Dendritic cell treated with granulocyte-macrophage colony-stimulating factor and Interleukin-4, amounts not matched to agents 40 ng/mL and 50 ng/mL, for 4 days (primary cell): ENCODE data around the gene ARFGEF2.
A peak's percentile ranks its signal among the peaks of the same experiment; 100 is the strongest.

Source experiments
- H3K27ac Mint-ChIP-seq: one replicate; pipeline ENCODE4 v1.8.0; 2022; ENCODE audit warnings: mild to moderate bottlenecking, mixed read lengths
- H3K27me3 Mint-ChIP-seq: one replicate; pipeline ENCODE4 v1.8.0; 2022; ENCODE audit warnings: mild to moderate bottlenecking, mixed read lengths
- H3K36me3 Mint-ChIP-seq: one replicate; pipeline ENCODE4 v1.8.0; 2022; ENCODE audit warnings: low read depth, mixed read lengths
- H3K4me1 Mint-ChIP-seq: one replicate; pipeline ENCODE4 v1.8.0; 2022; ENCODE audit warnings: low read depth, mixed read lengths
- H3K4me3 Mint-ChIP-seq: one replicate; pipeline ENCODE4 v1.8.0; 2022; ENCODE audit warnings: mild to moderate bottlenecking, moderate library complexity, mixed read lengths
- H3K9me3 Mint-ChIP-seq: one replicate; pipeline ENCODE4 v1.8.0; 2022; ENCODE audit warnings: mixed read lengths
- intact Hi-C: fragments of 100-400 bp; cut with micrococcal nuclease; formaldehyde crosslinking; loops from one replicate; pipeline ENCODE4 v1.15.0; 2022

ARFGEF2 gene

GRCh38 chr20:48906221-48906877 lies 15.2 kb upstream of the ARFGEF2 start:
- peaks cover 11% of the 10 kb centered on the region for H3K9me3 Mint-ChIP-seq
- intact Hi-C loops: loop anchor here (5.0 kb wide), 1 partner anchor 79 kb away; the partner anchor contains the start of gene PREX1
- H3K27ac Mint-ChIP-seq: peak overlapping the region; percentile 20
- H3K4me1 Mint-ChIP-seq: peaks cover 61% of the 10 kb centered on the region
- H3K36me3 Mint-ChIP-seq: peaks cover 6% of the 10 kb centered on the region
- H3K4me3 Mint-ChIP-seq: no peak overlapping the region
- peaks cover 2% of the 10 kb centered on the region for H3K27me3 Mint-ChIP-seq

GRCh38 chr20:48908656-48909319 lies 12.7 kb upstream of the ARFGEF2 start:
- H3K27ac Mint-ChIP-seq: no peak overlapping the region
- intact Hi-C loops: loop anchor here (5.0 kb wide), 1 partner anchor 81 kb away; the partner anchor contains the start of gene PREX1
- no peak overlapping the region for H3K4me3 Mint-ChIP-seq
- peaks cover 11% of the 10 kb centered on the region for H3K9me3 Mint-ChIP-seq
- H3K36me3 Mint-ChIP-seq: peaks cover 6% of the 10 kb centered on the region
- peaks cover 54% of the 10 kb centered on the region for H3K4me1 Mint-ChIP-seq
- H3K27me3 Mint-ChIP-seq: peaks cover 2% of the 10 kb centered on the region

GRCh38 chr20:48909910-48910309 lies 11.6 kb upstream of the ARFGEF2 start:
- peaks cover 11% of the 10 kb centered on the region for H3K9me3 Mint-ChIP-seq

GRCh38 chr20:48910347-48910781 lies 11.1 kb upstream of the ARFGEF2 start:
- peaks cover 2% of the 10 kb centered on the region for H3K27me3 Mint-ChIP-seq
- intact Hi-C loops: no loop called here
- H3K27ac Mint-ChIP-seq: peak overlapping the region; percentile 61
- no peak overlapping the region for H3K4me3 Mint-ChIP-seq
- H3K4me1 Mint-ChIP-seq: peaks cover 41% of the 10 kb centered on the region
- H3K36me3 Mint-ChIP-seq: peaks cover 6% of the 10 kb centered on the region
- peaks cover 11% of the 10 kb centered on the region for H3K9me3 Mint-ChIP-seq

More at GRCh38 chr20:48909910-48910309, 11.6 kb upstream of the ARFGEF2 start:
- Mint-ChIP-seq H3K4me1 (peaks cover 45% of the 10 kb centered on the region), H3K27ac (no peak overlapping the region), H3K27me3 (peaks cover 2% of the 10 kb centered on the region), H3K36me3 (peaks cover 6% of the 10 kb centered on the region), H3K4me3 (no peak overlapping the region)
- intact Hi-C loops: loop anchor here (5.0 kb wide), 1 partner anchor 83 kb away; the partner anchor contains the start of gene PREX1

- H3K36me3 Mint-ChIP-seq: peaks cover 6% of the 10 kb centered on the region
- H3K27ac Mint-ChIP-seq: no peak overlapping the region
- peaks cover 11% of the 10 kb centered on the region for H3K9me3 Mint-ChIP-seq
- peaks cover 40% of the 10 kb centered on the region for H3K4me1 Mint-ChIP-seq
- H3K4me3 Mint-ChIP-seq: no peak overlapping the region
- H3K27me3 Mint-ChIP-seq: peaks cover 2% of the 10 kb centered on the region
- intact Hi-C loops: no loop called here
Observed at GRCh38 chr20:48912065-48912464, 9.4 kb upstream of the ARFGEF2 start.

- intact Hi-C loops: no loop called here
- peaks cover 26% of the 10 kb centered on the region for H3K4me1 Mint-ChIP-seq
- H3K27me3 Mint-ChIP-seq: no peaks in the 10 kb centered on the region
- H3K36me3 Mint-ChIP-seq: peaks cover 7% of the 10 kb centered on the region
- no peak overlapping the region for H3K27ac Mint-ChIP-seq
- H3K4me3 Mint-ChIP-seq: no peak overlapping the region
- no peaks in the 10 kb centered on the region for H3K9me3 Mint-ChIP-seq
Observed at GRCh38 chr20:48916699-48917098, 4.8 kb upstream of the ARFGEF2 start.

- Mint-ChIP-seq H3K27me3 (no peaks in the 10 kb centered on the region), H3K4me3 (no peak overlapping the region), H3K4me1 (peaks cover 40% of the 10 kb centered on the region), H3K9me3 (no peaks in the 10 kb centered on the region), H3K27ac (peak overlapping the region; percentile 89), H3K36me3 (peaks cover 14% of the 10 kb centered on the region)
- intact Hi-C loops: no loop called here
Observed at GRCh38 chr20:48919336-48919881, 2.1 kb upstream of the ARFGEF2 start.

GRCh38 chr20:48919882-48920526 lies 1.5 kb upstream of the ARFGEF2 start:
- H3K9me3 Mint-ChIP-seq: no peaks in the 10 kb centered on the region
- H3K36me3 Mint-ChIP-seq: peaks cover 14% of the 10 kb centered on the region
- H3K4me3 Mint-ChIP-seq: peak overlapping the region; percentile 86
- peaks cover 46% of the 10 kb centered on the region for H3K4me1 Mint-ChIP-seq
- intact Hi-C loops: loop anchor here (5.0 kb wide), 2 partner anchors 88 to 208 kb away; no protein-coding TSS in a partner anchor
- no peaks in the 10 kb centered on the region for H3K27me3 Mint-ChIP-seq
- peak overlapping the region; percentile 89 for H3K27ac Mint-ChIP-seq

GRCh38 chr20:48920527-48921167 lies 864 bp upstream of the ARFGEF2 start:
- Mint-ChIP-seq H3K4me1 (peaks cover 47% of the 10 kb centered on the region), H3K9me3 (no peaks in the 10 kb centered on the region), H3K27me3 (no peaks in the 10 kb centered on the region), H3K4me3 (peak overlapping the region; percentile 86), H3K36me3 (peaks cover 14% of the 10 kb centered on the region), H3K27ac (peak overlapping the region; percentile 89)
- intact Hi-C loops: loop anchor here (5.0 kb wide), 2 partner anchors 88 to 208 kb away; no protein-coding TSS in a partner anchor

- peak overlapping the region; percentile 89 for H3K27ac Mint-ChIP-seq
- peaks cover 55% of the 10 kb centered on the region for H3K4me1 Mint-ChIP-seq
- intact Hi-C loops: loop anchor here (5.0 kb wide), 2 partner anchors 90 to 210 kb away; no protein-coding TSS in a partner anchor
- peaks cover 14% of the 10 kb centered on the region for H3K36me3 Mint-ChIP-seq
- H3K4me3 Mint-ChIP-seq: peak overlapping the region; percentile 94
- H3K27me3 Mint-ChIP-seq: no peaks in the 10 kb centered on the region
- no peaks in the 10 kb centered on the region for H3K9me3 Mint-ChIP-seq
Observed at GRCh38 chr20:48921883-48922820, 641 bp downstream of the ARFGEF2 start.

- no peaks in the 10 kb centered on the region for H3K9me3 Mint-ChIP-seq
- intact Hi-C loops: loop anchor here (5.0 kb wide), 2 partner anchors 91 to 211 kb away; no protein-coding TSS in a partner anchor
- H3K27me3 Mint-ChIP-seq: no peaks in the 10 kb centered on the region
- no peak overlapping the region for H3K27ac Mint-ChIP-seq
- no peak overlapping the region for H3K4me3 Mint-ChIP-seq
- peaks cover 14% of the 10 kb centered on the region for H3K36me3 Mint-ChIP-seq
- H3K4me1 Mint-ChIP-seq: peaks cover 57% of the 10 kb centered on the region
Observed at GRCh38 chr20:48923149-48923718, 1.7 kb downstream of the ARFGEF2 start.

- H3K36me3 Mint-ChIP-seq: peaks cover 14% of the 10 kb centered on the region
- H3K27ac Mint-ChIP-seq: peak overlapping the region; percentile 71
- H3K27me3 Mint-ChIP-seq: no peaks in the 10 kb centered on the region
- intact Hi-C loops: loop anchor here (5.0 kb wide), 3 partner anchors 38 to 212 kb away; no protein-coding TSS in a partner anchor
- peaks cover 57% of the 10 kb centered on the region for H3K4me1 Mint-ChIP-seq
- H3K4me3 Mint-ChIP-seq: no peak overlapping the region
- no peaks in the 10 kb centered on the region for H3K9me3 Mint-ChIP-seq
Observed at GRCh38 chr20:48924756-48925109, 3.2 kb downstream of the ARFGEF2 start.
